ENCODE data around the gene EID1. TPM values are rescaled to one million over a fixed set of nuclear protein-coding genes. Genes with fewer than 3 reads are reported as not detected.

The EID1 gene
- total and polyA plus RNA-seq, 2 donors (not counting 3 experiments of a cell fraction or from before 2014, with no cell fraction given): 146 to 155 TPM

DNA sequence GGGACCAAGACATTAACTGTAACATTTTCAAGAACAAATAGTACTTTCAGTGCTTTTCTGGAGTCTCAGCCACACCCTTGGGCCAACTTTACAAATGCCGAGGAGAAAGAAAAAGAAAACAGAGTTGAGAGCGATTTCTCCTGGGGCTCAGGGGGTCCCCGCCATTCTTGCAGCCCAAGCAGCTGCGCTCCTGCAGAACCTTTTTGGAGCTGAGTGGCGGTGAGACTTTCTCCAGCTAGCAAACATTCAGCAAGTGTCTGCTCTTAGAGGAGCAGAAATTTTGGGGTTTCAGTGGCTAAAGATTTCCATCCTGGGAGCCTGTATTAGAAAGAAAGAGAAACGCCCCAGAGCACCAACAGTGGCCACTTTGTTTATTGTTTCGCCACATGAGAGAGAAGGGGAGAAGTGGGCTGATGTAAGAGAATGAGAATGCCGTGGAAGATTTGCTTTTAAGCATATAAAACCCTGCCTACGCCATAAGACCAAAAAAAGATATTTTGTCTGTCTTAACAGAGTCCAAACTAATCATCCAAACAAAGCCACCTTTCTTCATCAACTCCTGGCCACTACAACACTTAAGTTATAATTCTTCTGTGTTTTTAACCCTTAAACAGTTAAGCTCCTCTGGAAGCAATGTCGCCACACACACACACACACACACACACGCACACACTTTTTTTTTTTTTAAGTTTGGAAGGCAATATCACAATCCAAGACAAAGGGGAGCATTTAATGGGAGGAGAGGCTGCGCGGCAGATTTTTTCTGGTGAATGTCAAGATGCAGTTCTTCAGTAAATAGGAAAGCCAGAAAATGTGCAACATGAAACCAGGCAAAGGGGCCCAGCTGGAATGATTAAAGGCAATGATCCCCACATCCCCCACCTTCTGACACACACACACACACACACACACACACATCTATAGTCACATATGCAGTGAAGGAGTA is 19.2 kb downstream of the EID1 start:
- Histone ChIP-seq H3K4me1 (ENCODE audit: control insufficient read depth, extremely low read depth, insufficient read depth, low read length) (no peaks in the 10 kb centered on the region), H4K20me1 (replicated peaks; ENCODE audit: control insufficient read depth, extremely low read depth, insufficient read depth, low read length) (no peaks in the 10 kb centered on the region), H3K36me3 (ENCODE audit: control insufficient read depth in 2 of 2, extremely low read depth in 1 of 2, insufficient read depth in 2 of 2, low read length in 2 of 2) (no peaks in the 10 kb centered on the region), H3K4me3 (replicated peaks in 1 of 3; ENCODE audit: insufficient read depth in 1 of 3, low read depth in 1 of 3, low read length in 3 of 3) (no peak overlapping the region), H3K27me3 (ENCODE audit: control insufficient read depth in 2 of 2, insufficient read depth in 2 of 2, low read length in 2 of 2) (peaks cover 9 to 19% of the 10 kb centered on the region in 2 experiments), H3K79me2 (ENCODE audit: control insufficient read depth, insufficient read depth, low read length) (no peaks in the 10 kb centered on the region), H2AFZ (ENCODE audit: low read depth, low read length) (no peak overlapping the region), H3K9me1 (replicated peaks; ENCODE audit: control insufficient read depth, extremely low read depth, insufficient read depth, low read length) (no peaks in the 10 kb centered on the region), H3K27ac (ENCODE audit: insufficient read depth, low read depth, low read length) (no peak overlapping the region), H3K9ac (replicated peaks; ENCODE audit: extremely low read depth, insufficient read depth, low read length) (no peak overlapping the region), H3K4me2 (ENCODE audit: insufficient read depth, low read length) (no peak overlapping the region), H3K9me3 (replicated peaks; ENCODE audit: control insufficient read depth, insufficient read depth, low read length) (no peaks in the 10 kb centered on the region)
- dilution Hi-C loops (cut with MboI; ENCODE audit: extremely low pct_ligation_motif_present, low sequenced_read_pairs) (no loop called here), intact Hi-C loops (cut with micrococcal nuclease) (no loop called here)
- DNase-seq (ENCODE audit: low read depth, low spot score) (no peak), FAIRE-seq (no peak)
- BruUV-seq (replicated peaks): no TSS peak
- TF ChIP-seq JUN (IDR thresholded peaks at IDR 0.05; ENCODE audit: borderline replicate concordance, insufficient read depth, insufficient read length, low read depth) (no peak), FOS (IDR thresholded peaks at IDR 0.05; ENCODE audit: borderline replicate concordance, insufficient read depth, low read length) (no peak), GATA2 (IDR thresholded peaks at IDR 0.05; ENCODE audit: insufficient read depth, insufficient read length, low read depth, low read length) (no peak), MAX (IDR thresholded peaks at IDR 0.05; ENCODE audit: insufficient read depth, insufficient read length) (no peak), EZH2 (IDR thresholded peaks at IDR 0.05; ENCODE audit: borderline replicate concordance, low read depth, low read length, severe bottlenecking) (no peak), POLR2A (IDR thresholded peaks at IDR 0.05; ENCODE audit: low read depth, low read length) (no peak), MYC (IDR thresholded peaks at IDR 0.05; ENCODE audit: low read depth, low read length) (no peak), POLR2AphosphoS5 (IDR thresholded peaks at IDR 0.05; ENCODE audit: insufficient read depth, low read depth, low read length) (no peak)
- TF ChIP-seq, protein P1, sequence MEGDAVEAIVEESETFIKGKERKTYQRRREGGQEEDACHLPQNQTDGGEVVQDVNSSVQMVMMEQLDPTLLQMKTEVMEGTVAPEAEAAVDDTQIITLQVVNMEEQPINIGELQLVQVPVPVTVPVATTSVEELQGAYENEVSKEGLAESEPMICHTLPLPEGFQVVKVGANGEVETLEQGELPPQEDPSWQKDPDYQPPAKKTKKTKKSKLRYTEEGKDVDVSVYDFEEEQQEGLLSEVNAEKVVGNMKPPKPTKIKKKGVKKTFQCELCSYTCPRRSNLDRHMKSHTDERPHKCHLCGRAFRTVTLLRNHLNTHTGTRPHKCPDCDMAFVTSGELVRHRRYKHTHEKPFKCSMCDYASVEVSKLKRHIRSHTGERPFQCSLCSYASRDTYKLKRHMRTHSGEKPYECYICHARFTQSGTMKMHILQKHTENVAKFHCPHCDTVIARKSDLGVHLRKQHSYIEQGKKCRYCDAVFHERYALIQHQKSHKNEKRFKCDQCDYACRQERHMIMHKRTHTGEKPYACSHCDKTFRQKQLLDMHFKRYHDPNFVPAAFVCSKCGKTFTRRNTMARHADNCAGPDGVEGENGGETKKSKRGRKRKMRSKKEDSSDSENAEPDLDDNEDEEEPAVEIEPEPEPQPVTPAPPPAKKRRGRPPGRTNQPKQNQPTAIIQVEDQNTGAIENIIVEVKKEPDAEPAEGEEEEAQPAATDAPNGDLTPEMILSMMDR (IDR thresholded peaks at IDR 0.05; ENCODE audit: extremely low read depth in 1 of 2, insufficient read depth in 1 of 2, low read depth in 1 of 2, low read length in 2 of 2): no peak
- CTCF ChIA-PET: no interaction called here
- POLR2A ChIA-PET: no interaction called here
